HG03064 (cell line): ENCODE results near the gene RGMA.
"Not testable (repeated sequence)": the region's sequence is repeated elsewhere in the genome, so short reads cannot be mapped to it uniquely, and the experiment has no call there.

Source experiments
- ATAC-seq: cut with Tn5 transposase; IDR thresholded peaks from one replicate; pipeline ENCODE4 v1.9.1; 2021; ENCODE audit warnings: low read depth; ENCODE audit not compliant: unreplicated experiment

The RGMA gene

DNA sequence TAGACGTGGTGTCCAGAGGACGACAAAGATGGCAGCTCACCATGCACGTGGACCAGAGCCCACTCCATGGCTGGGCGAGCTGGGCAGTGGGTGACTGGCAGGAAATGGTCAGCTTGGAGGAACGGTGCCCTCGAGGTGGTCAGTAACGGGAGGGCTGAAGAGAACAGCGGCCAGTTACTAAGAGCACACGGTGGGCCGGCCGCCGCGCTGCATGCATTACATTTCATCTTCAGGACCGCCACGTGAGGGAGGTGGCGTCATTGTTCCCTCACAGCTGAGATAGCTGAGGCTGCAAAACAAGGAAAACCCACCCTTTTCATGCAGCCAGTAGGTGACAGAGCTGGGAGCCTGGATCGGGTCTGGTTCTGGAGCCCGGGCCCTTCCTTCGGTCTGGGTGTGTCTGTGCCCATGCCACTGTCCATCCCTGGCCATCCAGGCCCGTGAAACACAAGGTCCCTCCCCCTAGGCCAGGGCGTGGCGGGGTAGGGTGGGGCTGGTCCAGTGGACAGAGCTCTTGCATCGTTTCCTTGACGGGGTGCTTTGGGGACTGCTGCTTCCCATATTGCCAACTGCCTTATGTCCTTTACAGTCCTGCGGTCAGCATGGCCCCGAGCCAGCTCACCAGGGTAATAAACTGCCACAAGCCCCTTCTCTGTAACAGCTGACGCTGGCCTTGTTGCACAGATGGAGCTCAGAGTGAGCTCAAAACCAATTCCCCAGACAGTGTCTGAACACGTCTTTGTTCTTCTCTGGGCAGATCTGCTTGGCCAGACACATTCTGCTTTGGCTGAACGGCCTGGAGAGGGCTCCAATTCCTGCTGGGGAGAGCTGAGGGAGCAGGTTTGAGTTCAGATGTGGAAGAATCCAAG, 51.8 kb downstream of the RGMA start:
- ATAC-seq = no peak

- no peak for ATAC-seq
These were observed 52.8 kb downstream of the RGMA start for GRCh38 chr15:93035953-93036810.

GRCh38 chr15:93035092-93035915, 53.7 kb downstream of the RGMA start:
- no peak for ATAC-seq

- no peak for ATAC-seq
These were observed 54.5 kb downstream of the RGMA start for GRCh38 chr15:93034512-93034911.

DNA sequence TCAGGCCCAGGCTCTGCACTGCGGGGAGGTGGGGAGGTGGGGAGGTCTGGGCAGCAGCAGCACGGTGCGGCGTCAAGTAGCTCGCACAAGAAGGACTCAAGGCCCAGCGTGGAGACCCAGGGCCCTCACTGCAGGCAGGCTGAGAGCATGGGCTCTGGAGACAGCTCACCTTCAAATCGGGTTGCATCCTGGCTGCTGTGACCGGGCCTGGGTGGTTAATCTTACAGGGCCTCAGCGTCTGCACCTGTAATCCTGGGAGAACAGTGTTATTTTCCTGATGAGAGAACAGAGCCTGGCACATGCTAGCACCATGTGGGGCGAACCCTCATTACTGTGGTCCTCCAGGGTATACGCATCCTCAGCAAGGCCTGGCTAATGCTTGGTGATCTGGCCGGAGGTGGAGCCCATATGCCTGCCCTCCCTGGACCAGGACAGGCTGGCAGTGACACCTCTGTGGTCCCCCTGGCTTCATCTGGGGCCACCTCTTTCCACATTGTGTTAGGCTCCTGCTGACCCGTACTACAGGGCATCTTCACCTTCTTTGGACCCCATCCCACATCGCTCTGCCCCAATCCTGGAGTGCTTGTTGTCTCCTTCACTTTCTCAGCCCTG, 55.5 kb downstream of the RGMA start:
- no peak for ATAC-seq

GRCh38 chr15:93032515-93033206, 56.4 kb downstream of the RGMA start:
- not testable (repeated sequence) for ATAC-seq

GRCh38 chr15:93031557-93032384, 57.2 kb downstream of the RGMA start:
- ATAC-seq = not testable (repeated sequence)

DNA sequence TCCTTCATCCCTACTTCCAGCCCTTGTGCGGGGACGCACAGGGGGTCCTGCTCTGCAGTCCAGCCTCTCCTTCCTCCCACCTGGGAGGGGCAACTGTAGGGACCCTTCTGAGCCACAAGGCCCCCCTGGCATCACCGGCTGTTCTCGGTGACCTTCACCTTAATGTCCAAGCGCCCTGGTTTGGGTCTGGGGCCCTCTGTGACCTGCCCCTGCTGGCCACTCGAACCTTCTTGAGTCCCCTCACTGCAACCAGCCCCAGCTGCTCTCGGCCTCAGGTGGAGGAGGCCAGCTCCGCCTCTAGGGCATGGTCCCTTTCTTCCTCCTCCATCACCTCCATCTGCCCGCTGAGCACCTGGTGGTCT, 57.9 kb downstream of the RGMA start:
- no peak for ATAC-seq

GRCh38 chr15:93030430-93031102, 58.4 kb downstream of the RGMA start:
- ATAC-seq = peak; percentile 67

- ATAC-seq = no peak
These were observed 59.1 kb downstream of the RGMA start for GRCh38 chr15:93029836-93030429.

GRCh38 chr15:93029214-93029835, 59.7 kb downstream of the RGMA start:
- ATAC-seq = no peak

DNA sequence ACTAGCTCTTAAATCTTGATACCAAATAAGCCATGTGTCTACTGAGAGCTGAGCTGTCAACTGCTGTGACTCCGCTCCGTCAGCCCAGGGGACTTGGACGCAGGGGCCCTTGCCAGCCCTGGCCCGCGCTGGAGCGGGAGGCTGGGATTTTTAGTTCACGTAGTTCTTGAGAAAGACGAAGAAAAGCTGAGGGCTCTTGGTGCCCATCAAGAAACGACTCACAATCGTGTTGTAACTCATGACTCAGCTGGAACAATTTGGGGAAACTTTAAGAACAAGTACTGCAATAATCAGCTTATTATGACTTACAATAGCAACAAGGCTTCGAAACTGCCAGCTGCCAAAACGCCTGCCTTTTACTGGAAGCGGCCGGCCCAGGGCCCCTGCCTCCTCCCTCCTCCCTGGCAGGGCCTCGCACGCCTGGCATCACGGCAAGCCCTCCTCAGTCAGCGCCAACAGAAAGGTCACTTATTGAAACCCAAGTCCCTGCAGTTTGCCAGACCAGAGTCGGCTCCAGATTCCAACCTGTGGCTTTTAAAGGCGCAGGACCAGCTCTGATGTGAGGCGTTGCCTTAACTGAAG, 60.3 kb downstream of the RGMA start:
- ATAC-seq = no peak

- ATAC-seq = no peak
These were observed 60.8 kb downstream of the RGMA start for GRCh38 chr15:93028111-93028631.

DNA sequence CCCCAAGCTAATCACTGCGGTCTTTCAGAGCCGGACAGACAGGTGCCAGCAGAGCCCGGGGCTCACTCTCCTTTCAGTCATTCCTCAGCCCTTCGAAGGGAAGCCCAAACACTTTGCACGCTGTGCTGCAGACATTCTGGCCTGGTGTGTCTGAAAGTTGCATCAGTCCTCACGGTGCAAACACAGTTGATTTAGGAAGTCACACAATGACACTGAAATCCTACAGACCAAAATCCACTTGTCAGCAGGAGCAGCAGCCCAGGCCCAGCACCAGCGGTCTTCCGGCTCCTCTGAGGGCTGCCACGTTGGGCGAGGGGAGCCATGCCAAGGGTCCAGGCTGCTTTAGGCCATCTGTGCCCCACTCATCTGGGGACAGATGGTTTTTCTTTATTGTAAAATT, 61.6 kb downstream of the RGMA start:
- ATAC-seq = no peak

DNA sequence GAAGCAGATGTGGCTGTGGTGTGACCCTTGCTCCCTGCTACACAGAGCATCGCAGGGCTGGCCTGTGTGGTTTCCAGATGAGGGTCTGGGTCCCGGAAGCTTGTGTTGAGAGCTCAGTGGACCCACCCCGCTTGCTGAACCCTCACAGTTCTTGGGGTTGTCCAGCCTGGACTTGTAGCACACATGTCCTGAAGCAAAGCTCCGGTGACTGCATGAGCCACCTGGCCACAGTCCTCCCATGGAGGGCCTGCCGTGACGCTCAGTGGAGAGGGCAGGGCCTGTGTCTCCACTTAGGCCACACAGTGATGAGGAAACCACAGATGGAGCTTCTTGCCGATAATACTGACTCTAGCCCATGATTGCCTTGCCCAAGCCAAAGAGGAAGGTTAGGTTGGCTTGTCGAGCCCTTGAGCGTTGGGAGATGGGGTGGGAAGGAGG, 62.6 kb downstream of the RGMA start:
- no peak for ATAC-seq

DNA sequence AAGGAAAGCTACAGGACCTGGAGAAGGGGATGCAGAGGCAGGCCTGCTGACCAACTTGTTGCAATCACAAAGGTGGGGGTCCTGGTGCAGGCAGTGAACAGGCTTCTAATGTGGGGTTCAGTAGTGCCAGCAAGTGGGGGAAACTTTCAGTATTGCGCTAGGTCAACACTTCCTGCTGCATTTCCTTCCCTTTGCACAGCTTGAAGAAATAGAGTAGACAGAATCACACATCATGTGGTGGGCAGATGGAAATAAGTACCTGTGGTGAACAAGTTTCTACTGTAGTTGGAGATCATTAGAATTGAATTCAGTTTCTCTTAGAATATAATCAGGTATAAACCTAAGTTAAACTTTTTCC, 63.4 kb downstream of the RGMA start:
- ATAC-seq = no peak
